HEK293T (cell line): ENCODE measurements around the gene IGSF1.

Experiments
- BHLHE40 ChIP-seq: fragments of 450-650 bp; IDR thresholded peaks from 2 replicates; pipeline ENCODE4 v1.6.1; 2016; ENCODE audit warnings: mild to moderate bottlenecking, moderate library complexity, borderline replicate concordance
- FOXM1 ChIP-seq: fragments of 450-650 bp; IDR thresholded peaks from 2 replicates; pipeline ENCODE4 v1.6.1; 2017; ENCODE audit warnings: mild to moderate bottlenecking, borderline replicate concordance
- SUZ12 ChIP-seq: fragments of 450-650 bp; IDR thresholded peaks from 2 replicates; pipeline ENCODE4 v1.6.1; 2016; ENCODE audit warnings: mild to moderate bottlenecking
- TARDBP ChIP-seq: fragments of 450-650 bp; IDR thresholded peaks from 2 replicates; pipeline ENCODE4 v1.6.1; 2016
- ZNF384 ChIP-seq: fragments of 450-650 bp; IDR thresholded peaks from 2 replicates; pipeline ENCODE4 v1.6.1; 2016

DNA sequence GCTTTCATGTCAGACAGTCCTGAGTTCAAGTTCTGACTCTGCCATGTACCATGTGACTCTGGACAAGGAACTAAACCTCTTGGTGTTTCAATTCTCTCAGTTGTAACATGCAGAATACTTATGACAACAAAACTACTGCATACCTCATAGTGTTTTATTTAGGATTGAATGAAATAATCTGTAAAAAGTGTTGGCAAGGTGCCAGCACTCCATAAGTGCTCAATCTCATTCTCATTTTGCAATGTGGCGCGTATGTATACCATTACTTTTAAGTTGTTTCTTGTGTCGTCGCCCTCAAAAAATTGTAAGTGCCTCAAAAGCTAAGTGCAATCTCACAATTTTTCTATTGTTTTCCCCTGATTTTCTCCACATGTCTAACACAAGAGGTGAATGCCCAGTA lies 62.5 kb downstream of the IGSF1 start:
- no peak for TF ChIP-seq ZNF384
- no peak for TF ChIP-seq SUZ12
- TF ChIP-seq BHLHE40, result no peak
- no peak for TF ChIP-seq TARDBP
- TF ChIP-seq FOXM1, result no peak
